Measurements from ENCODE around the gene TMOD3. TPM values are rescaled to one million over a fixed set of nuclear protein-coding genes. Genes with fewer than 3 reads are reported as not detected.

TMOD3 gene
- total RNA-seq, 1 donor from 2014 or later, result 37.4 TPM

GRCh38 chr15:51830276-51830806 is 888 bp downstream of the TMOD3 start:
- TF ChIP-seq, protein P1, sequence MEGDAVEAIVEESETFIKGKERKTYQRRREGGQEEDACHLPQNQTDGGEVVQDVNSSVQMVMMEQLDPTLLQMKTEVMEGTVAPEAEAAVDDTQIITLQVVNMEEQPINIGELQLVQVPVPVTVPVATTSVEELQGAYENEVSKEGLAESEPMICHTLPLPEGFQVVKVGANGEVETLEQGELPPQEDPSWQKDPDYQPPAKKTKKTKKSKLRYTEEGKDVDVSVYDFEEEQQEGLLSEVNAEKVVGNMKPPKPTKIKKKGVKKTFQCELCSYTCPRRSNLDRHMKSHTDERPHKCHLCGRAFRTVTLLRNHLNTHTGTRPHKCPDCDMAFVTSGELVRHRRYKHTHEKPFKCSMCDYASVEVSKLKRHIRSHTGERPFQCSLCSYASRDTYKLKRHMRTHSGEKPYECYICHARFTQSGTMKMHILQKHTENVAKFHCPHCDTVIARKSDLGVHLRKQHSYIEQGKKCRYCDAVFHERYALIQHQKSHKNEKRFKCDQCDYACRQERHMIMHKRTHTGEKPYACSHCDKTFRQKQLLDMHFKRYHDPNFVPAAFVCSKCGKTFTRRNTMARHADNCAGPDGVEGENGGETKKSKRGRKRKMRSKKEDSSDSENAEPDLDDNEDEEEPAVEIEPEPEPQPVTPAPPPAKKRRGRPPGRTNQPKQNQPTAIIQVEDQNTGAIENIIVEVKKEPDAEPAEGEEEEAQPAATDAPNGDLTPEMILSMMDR (IDR thresholded peaks at IDR 0.05; ENCODE audit: unreplicated experiment), result no peak
- Mint-ChIP-seq H3K4me3 (ENCODE audit: low read depth) (peak overlapping the region; percentile 90), H3K27me3 (no peaks in the 10 kb centered on the region), H3K36me3 (ENCODE audit: insufficient read depth) (no peaks in the 10 kb centered on the region), H3K27ac (peak overlapping the region; percentile 96), H3K9me3 (ENCODE audit: low read depth) (no peaks in the 10 kb centered on the region), H3K4me1 (ENCODE audit: low read depth) (peaks cover 10% of the 10 kb centered on the region)
- DNase-seq (ENCODE audit: low spot score, unreplicated experiment), result no peak

GRCh38 chr15:51833772-51834171 is 4.3 kb downstream of the TMOD3 start:
- Mint-ChIP-seq H3K9me3 (ENCODE audit: low read depth) (no peaks in the 10 kb centered on the region), H3K4me3 (ENCODE audit: low read depth) (no peak overlapping the region)

GRCh38 chr15:51837792-51838251 is 8.4 kb downstream of the TMOD3 start:
- Mint-ChIP-seq H3K9me3 (ENCODE audit: low read depth) (no peaks in the 10 kb centered on the region), H3K36me3 (ENCODE audit: insufficient read depth) (no peaks in the 10 kb centered on the region), H3K27me3 (no peaks in the 10 kb centered on the region), H3K27ac (peak overlapping the region; percentile 30), H3K4me1 (ENCODE audit: low read depth) (peaks cover 9% of the 10 kb centered on the region), H3K4me3 (ENCODE audit: low read depth) (no peak overlapping the region)
- TF ChIP-seq, protein P1 (IDR thresholded peaks at IDR 0.05; ENCODE audit: unreplicated experiment), result no peak
- DNase-seq (ENCODE audit: low spot score, unreplicated experiment), result no peak

More at GRCh38 chr15:51833772-51834171, 4.3 kb downstream of the TMOD3 start:
- no peaks in the 10 kb centered on the region for H3K36me3 Mint-ChIP-seq (ENCODE audit: insufficient read depth)
- DNase-seq (ENCODE audit: low spot score, unreplicated experiment), result no peak
- peaks cover 15% of the 10 kb centered on the region for H3K4me1 Mint-ChIP-seq (ENCODE audit: low read depth)
- H3K27me3 Mint-ChIP-seq, result no peaks in the 10 kb centered on the region
- no peak overlapping the region for H3K27ac Mint-ChIP-seq
- TF ChIP-seq, protein P1 (IDR thresholded peaks at IDR 0.05; ENCODE audit: unreplicated experiment), result no peak

DNA sequence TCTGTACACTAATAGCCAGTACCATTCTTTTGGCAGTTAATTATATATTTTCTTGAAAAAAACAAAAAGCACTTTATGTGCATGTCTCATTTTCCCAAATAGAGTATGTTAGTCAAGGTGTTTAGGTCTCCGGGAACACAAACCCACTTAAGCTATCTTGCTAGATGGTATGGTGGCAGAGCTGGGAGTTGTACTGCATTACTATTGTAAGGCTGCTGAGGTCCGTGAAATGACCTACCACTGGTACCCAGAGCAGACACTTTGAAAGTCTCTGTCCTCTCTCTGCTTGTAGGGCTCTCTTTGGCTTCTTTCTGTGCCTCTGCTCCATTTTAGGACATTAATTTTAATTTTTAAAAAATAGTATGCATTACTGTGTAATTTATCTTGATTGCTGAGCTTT is 8.8 kb downstream of the TMOD3 start:
- Mint-ChIP-seq H3K4me1 (ENCODE audit: low read depth) (peaks cover 13% of the 10 kb centered on the region), H3K9me3 (ENCODE audit: low read depth) (no peaks in the 10 kb centered on the region), H3K27me3 (no peaks in the 10 kb centered on the region), H3K4me3 (ENCODE audit: low read depth) (no peak overlapping the region), H3K36me3 (ENCODE audit: insufficient read depth) (no peaks in the 10 kb centered on the region), H3K27ac (no peak overlapping the region)
- DNase-seq (ENCODE audit: low spot score, unreplicated experiment), result no peak
- TF ChIP-seq, protein P1 (IDR thresholded peaks at IDR 0.05; ENCODE audit: unreplicated experiment), result no peak

- no peaks in the 10 kb centered on the region for H3K36me3 Mint-ChIP-seq (ENCODE audit: insufficient read depth)
- no peaks in the 10 kb centered on the region for H3K9me3 Mint-ChIP-seq (ENCODE audit: low read depth)
- no peaks in the 10 kb centered on the region for H3K27me3 Mint-ChIP-seq
- no peak for DNase-seq (ENCODE audit: low spot score, unreplicated experiment)
- no peak overlapping the region for H3K4me3 Mint-ChIP-seq (ENCODE audit: low read depth)
- H3K27ac Mint-ChIP-seq, result no peak overlapping the region
- H3K4me1 Mint-ChIP-seq (ENCODE audit: low read depth), result peaks cover 26% of the 10 kb centered on the region
- TF ChIP-seq, protein P1 (IDR thresholded peaks at IDR 0.05; ENCODE audit: unreplicated experiment), result no peak
Measured at GRCh38 chr15:51840692-51841091, 11.2 kb downstream of the TMOD3 start.
